Endothelial cell of umbilical vein (primary cell): ENCODE measurements around the gene OSBPL6. TPM values are rescaled to one million over a fixed set of nuclear protein-coding genes. Genes with fewer than 3 reads are reported as not detected.
A peak's percentile ranks its signal among the peaks of the same experiment; 100 is the strongest.

Source experiments
- BruUV-seq: library from RNA; stranded (reverse); fragments of 400-500 nt; replicated peaks from 2 replicates; lab custom pipeline; 2021; lab: Mats Ljungman, UMichigan
- CTCF ChIA-PET: fragments of 300-600, 350-600 bp; sonication (Branson Sonifier 250); formaldehyde crosslinking; loops from one replicate; lab custom pipeline; 2021; ENCODE audit warnings: antibody characterized with exemption, inconsistent platforms; lab: Charles Lee
- POLR2A ChIA-PET: fragments of 300-600, 350-600 bp; sonication (Branson Sonifier 250); formaldehyde crosslinking; loops from one replicate; lab custom pipeline; 2021; ENCODE audit warnings: antibody characterized with exemption, inconsistent platforms; lab: Charles Lee
- DNase-seq: peaks from one replicate; pipeline ENCODE4 v3.0.0-alpha.2; 2011; ENCODE audit warnings: low read depth, low spot score
- FAIRE-seq: peaks from 2 replicates; lab custom pipeline; 2011; peaks lifted over from hg19 to GRCh38; lab: Jason Lieb, UNC
- H2AFZ ChIP-seq: 2 replicates; pipeline ENCODE4 v1.6.0; 2012; ENCODE audit warnings: low read depth, low read length, control low read depth, inconsistent platforms
- H3K27ac ChIP-seq: 2 replicates; pipeline ENCODE4 v1.5.1; 2011; ENCODE audit warnings: low read depth, mild to moderate bottlenecking, control low read depth, low read length, moderate library complexity; ENCODE audit not compliant: insufficient read depth
- H3K27me3 ChIP-seq, 2 experiments: 2 replicates each; pipeline versions ENCODE4 v1.6.0 to v1.6.1; 2011; ENCODE audit warnings: low read length in 2 of 2, mixed read lengths in 1 of 2; ENCODE audit not compliant: control insufficient read depth in 2 of 2, insufficient read depth in 2 of 2
- H3K36me3 ChIP-seq, 2 experiments: 2 replicates in 1 of 2; 3 replicates in 1 of 2; pipeline ENCODE4 v1.5.1; 2011; ENCODE audit warnings: low read length in 2 of 2, mild to moderate bottlenecking in 1 of 2, moderate library complexity in 1 of 2; ENCODE audit not compliant: control insufficient read depth in 2 of 2, insufficient read depth in 2 of 2; ENCODE audit errors: extremely low read depth in 1 of 2
- H3K4me1 ChIP-seq: 3 replicates; pipeline ENCODE4 v1.5.1; 2011; ENCODE audit warnings: mild to moderate bottlenecking, low read length; ENCODE audit not compliant: control insufficient read depth, insufficient read depth; ENCODE audit errors: extremely low read depth
- H3K4me2 ChIP-seq: 2 replicates; pipeline ENCODE4 v1.6.1; 2011; ENCODE audit warnings: low read length, control low read depth, mixed read lengths; ENCODE audit not compliant: insufficient read depth
- H3K4me3 ChIP-seq, 3 experiments: fragments of 200-600 bp in 1 of 3; sonication (generic), shearing (Covaris generic) in 1 of 3; replicated peaks in 1 of 3; 2 replicates each; pipeline ENCODE4 v1.5.1; 2011 to 2016; ENCODE audit warnings: control low read depth in 3 of 3, low read length in 3 of 3, mild to moderate bottlenecking in 2 of 3, inconsistent platforms in 1 of 3, low read depth in 1 of 3, moderate library complexity in 1 of 3; ENCODE audit not compliant: insufficient read depth in 1 of 3
- H3K79me2 ChIP-seq: 2 replicates; pipeline ENCODE4 v1.6.0; 2012; ENCODE audit warnings: low read length, inconsistent platforms; ENCODE audit not compliant: control insufficient read depth, insufficient read depth
- H3K9ac ChIP-seq: replicated peaks from 2 replicates; pipeline ENCODE3; 2011; ENCODE audit warnings: low read length, control low read depth; ENCODE audit not compliant: insufficient read depth; ENCODE audit errors: extremely low read depth
- H3K9me1 ChIP-seq: replicated peaks from 3 replicates; pipeline ENCODE4 v1.6.0; 2011; ENCODE audit warnings: mild to moderate bottlenecking, low read length; ENCODE audit not compliant: control insufficient read depth, insufficient read depth; ENCODE audit errors: extremely low read depth
- H3K9me3 ChIP-seq: replicated peaks from 2 replicates; pipeline ENCODE4 v1.5.1; 2012; ENCODE audit warnings: low read length, inconsistent platforms; ENCODE audit not compliant: control insufficient read depth, insufficient read depth
- H4K20me1 ChIP-seq: replicated peaks from 2 replicates; pipeline ENCODE3; 2011; ENCODE audit warnings: mild to moderate bottlenecking, low read length; ENCODE audit not compliant: control insufficient read depth, insufficient read depth; ENCODE audit errors: extremely low read depth
- EZH2 ChIP-seq: IDR thresholded peaks from 2 replicates; pipeline ENCODE4 v1.6.1; 2012; ENCODE audit warnings: borderline replicate concordance, low read depth, mild to moderate bottlenecking, moderate library complexity, low read length, inconsistent platforms; ENCODE audit not compliant: severe bottlenecking
- FOS ChIP-seq: IDR thresholded peaks from 2 replicates; pipeline ENCODE4 v1.6.1; 2011; ENCODE audit warnings: mild to moderate bottlenecking, low read length, moderate library complexity, borderline replicate concordance; ENCODE audit not compliant: insufficient read depth
- GATA2 ChIP-seq: IDR thresholded peaks from 2 replicates; pipeline ENCODE4 v1.7.0; 2011; ENCODE audit warnings: low read depth, mild to moderate bottlenecking, moderate library complexity, mixed read lengths, low read length; ENCODE audit not compliant: insufficient read length, insufficient read depth
- JUN ChIP-seq: IDR thresholded peaks from 2 replicates; pipeline ENCODE4 v1.6.1; 2011; ENCODE audit warnings: borderline replicate concordance, low read depth; ENCODE audit not compliant: insufficient read length, insufficient read depth
- MYC ChIP-seq: IDR thresholded peaks from one replicate; pipeline ENCODE4 v1.6.1; 2011; ENCODE audit warnings: mild to moderate bottlenecking, low read depth, low read length
- POLR2A ChIP-seq: IDR thresholded peaks from 2 replicates; pipeline ENCODE4 v1.6.1; 2012; ENCODE audit warnings: low read depth, mild to moderate bottlenecking, control low read depth, low read length
- POLR2AphosphoS5 ChIP-seq: IDR thresholded peaks from 2 replicates; pipeline ENCODE4 v1.6.1; 2012; ENCODE audit warnings: low read depth, mild to moderate bottlenecking, control low read depth, low read length, moderate library complexity; ENCODE audit not compliant: insufficient read depth
- dilution Hi-C: fragments of 300-500 bp; cut with MboI; formaldehyde crosslinking; loops from one replicate; pipeline ENCODE4 v1.15.0; 2019; ENCODE audit warnings: low sequenced_read_pairs; ENCODE audit not compliant: extremely low pct_ligation_motif_present
- intact Hi-C: fragments of 100-400 bp; cut with micrococcal nuclease; formaldehyde crosslinking; loops from one replicate; pipeline ENCODE4 v1.10.0; 2022
- polyA plus RNA-seq, 4 experiments: library from polyadenylated mRNA; depleted of rRNA in 3 of 4; stranded (reverse) in 3 of 4; unstranded in 1 of 4; fragments of >200 nt; gene quantifications; 2 replicates each; pipeline versions ENCODE4 v1.2.1 to v1.2.3, GENCODE V29; 2011 to 2012; ENCODE audit warnings: missing spikeins in 1 of 4
- total RNA-seq: library from RNA; stranded (reverse); gene quantifications from 2 replicates; pipeline ENCODE4 v1.2.3, GENCODE V29; 2021
- TF ChIP-seq, protein P1 (sequence below): IDR thresholded peaks from 2 replicates; pipeline ENCODE4 v1.6.1; 2011; ENCODE audit not compliant: insufficient read depth, insufficient read length
- TF ChIP-seq, protein P2 (sequence below), 2 donors: IDR thresholded peaks; 1 replicate in 1 of 2; 2 replicates in 1 of 2; pipeline ENCODE4 v1.5.1; 2011; ENCODE audit warnings: low read length in 2 of 2, mild to moderate bottlenecking in 2 of 2, moderate library complexity in 2 of 2, control low read depth in 1 of 2, inconsistent platforms in 1 of 2, low read depth in 1 of 2; ENCODE audit not compliant: insufficient read depth in 1 of 2; ENCODE audit errors: extremely low read depth in 1 of 2

The OSBPL6 gene
- total and polyA plus RNA-seq, 2 donors (not counting 3 experiments of a cell fraction or from before 2014, with no cell fraction given), result 1.5 to 2.3 TPM

DNA sequence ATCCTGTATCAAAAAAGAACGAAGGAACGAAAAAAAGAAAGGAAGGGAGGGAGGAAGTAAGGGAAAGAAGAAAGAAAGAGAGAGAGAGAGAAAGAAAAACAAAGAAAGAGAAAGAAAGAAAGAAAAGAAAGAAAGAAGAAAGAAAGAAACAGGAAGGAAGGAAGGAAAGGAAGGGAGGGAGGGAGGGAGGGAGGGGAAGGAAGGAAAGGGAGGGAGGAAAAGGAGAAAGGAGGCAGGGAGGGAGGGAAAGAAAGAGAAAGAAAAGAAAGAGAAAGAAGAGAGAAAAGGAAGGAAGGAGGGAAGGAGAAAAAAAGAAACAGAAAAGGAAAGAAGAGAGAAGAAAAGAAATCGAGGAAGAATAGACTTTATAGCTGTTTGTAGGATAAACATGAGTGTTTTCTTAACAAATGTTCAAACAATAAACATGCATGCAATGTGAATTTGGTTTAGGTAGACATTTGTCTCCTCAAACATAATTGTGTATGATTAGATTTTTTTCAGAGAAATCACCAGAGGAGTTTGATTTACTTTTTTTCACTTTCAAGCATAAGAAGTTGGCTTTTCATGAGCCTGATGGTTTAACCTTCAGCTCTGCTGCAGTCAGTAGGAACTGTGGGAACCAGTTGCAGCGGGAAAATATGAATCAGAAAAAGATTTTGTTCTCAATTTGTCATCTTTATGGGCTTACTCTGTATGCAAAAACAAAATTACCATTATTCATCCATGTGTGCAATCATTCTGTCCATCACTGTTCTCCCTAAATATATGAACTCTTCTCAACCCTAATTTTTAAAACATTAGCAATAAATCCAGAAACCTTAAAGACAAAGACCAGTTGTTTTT is 185.1 kb downstream of the OSBPL6 start:
- dilution Hi-C loops, result no loop called here
- Histone ChIP-seq H3K9me1 (no peaks in the 10 kb centered on the region), H3K27ac (no peak overlapping the region), H3K36me3 (no peaks in the 10 kb centered on the region), H4K20me1 (no peaks in the 10 kb centered on the region), H3K9ac (no peak overlapping the region), H3K4me2 (no peak overlapping the region), H3K4me3 (no peak overlapping the region), H3K9me3 (no peaks in the 10 kb centered on the region), H3K4me1 (no peaks in the 10 kb centered on the region), H2AFZ (no peak overlapping the region), H3K79me2 (no peaks in the 10 kb centered on the region), H3K27me3 (no peaks in the 10 kb centered on the region)
- TF ChIP-seq FOS, result no peak
- TF ChIP-seq, protein P1, sequence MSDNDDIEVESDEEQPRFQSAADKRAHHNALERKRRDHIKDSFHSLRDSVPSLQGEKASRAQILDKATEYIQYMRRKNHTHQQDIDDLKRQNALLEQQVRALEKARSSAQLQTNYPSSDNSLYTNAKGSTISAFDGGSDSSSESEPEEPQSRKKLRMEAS, result no peak
- TF ChIP-seq POLR2A, result no peak
- no peak for TF ChIP-seq MYC
- TF ChIP-seq, protein P2, sequence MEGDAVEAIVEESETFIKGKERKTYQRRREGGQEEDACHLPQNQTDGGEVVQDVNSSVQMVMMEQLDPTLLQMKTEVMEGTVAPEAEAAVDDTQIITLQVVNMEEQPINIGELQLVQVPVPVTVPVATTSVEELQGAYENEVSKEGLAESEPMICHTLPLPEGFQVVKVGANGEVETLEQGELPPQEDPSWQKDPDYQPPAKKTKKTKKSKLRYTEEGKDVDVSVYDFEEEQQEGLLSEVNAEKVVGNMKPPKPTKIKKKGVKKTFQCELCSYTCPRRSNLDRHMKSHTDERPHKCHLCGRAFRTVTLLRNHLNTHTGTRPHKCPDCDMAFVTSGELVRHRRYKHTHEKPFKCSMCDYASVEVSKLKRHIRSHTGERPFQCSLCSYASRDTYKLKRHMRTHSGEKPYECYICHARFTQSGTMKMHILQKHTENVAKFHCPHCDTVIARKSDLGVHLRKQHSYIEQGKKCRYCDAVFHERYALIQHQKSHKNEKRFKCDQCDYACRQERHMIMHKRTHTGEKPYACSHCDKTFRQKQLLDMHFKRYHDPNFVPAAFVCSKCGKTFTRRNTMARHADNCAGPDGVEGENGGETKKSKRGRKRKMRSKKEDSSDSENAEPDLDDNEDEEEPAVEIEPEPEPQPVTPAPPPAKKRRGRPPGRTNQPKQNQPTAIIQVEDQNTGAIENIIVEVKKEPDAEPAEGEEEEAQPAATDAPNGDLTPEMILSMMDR (IDR thresholded peaks at IDR 0.05; ENCODE audit: extremely low read depth in 1 of 2, insufficient read depth in 1 of 2, low read depth in 1 of 2, low read length in 2 of 2), result no peak
- TF ChIP-seq JUN, result no peak
- no peak for TF ChIP-seq POLR2AphosphoS5
- no peak for TF ChIP-seq GATA2
- TF ChIP-seq EZH2, result no peak
- FAIRE-seq (peak; percentile 31), DNase-seq (no peak)
- POLR2A ChIA-PET, result interaction anchor here (0.6 kb wide), 1 partner anchor 1550 kb away, joined by 4 read pairs; no protein-coding TSS in a partner anchor
- intact Hi-C loops, result no loop called here
- CTCF ChIA-PET, result interaction anchor here (0.7 to 1.7 kb wide), 6 partner anchors 7 to 41 kb away, joined by 3 to 5 read pairs (median 3); no protein-coding TSS in a partner anchor
- BruUV-seq, result no TSS peak
